ENCODE data around the gene SLC25A4. TPM values are rescaled to one million over a fixed set of nuclear protein-coding genes. Genes with fewer than 3 reads are reported as not detected.

Gene SLC25A4
- total RNA-seq, 2 experiments from 2014 or later = 4.1 TPM

DNA sequence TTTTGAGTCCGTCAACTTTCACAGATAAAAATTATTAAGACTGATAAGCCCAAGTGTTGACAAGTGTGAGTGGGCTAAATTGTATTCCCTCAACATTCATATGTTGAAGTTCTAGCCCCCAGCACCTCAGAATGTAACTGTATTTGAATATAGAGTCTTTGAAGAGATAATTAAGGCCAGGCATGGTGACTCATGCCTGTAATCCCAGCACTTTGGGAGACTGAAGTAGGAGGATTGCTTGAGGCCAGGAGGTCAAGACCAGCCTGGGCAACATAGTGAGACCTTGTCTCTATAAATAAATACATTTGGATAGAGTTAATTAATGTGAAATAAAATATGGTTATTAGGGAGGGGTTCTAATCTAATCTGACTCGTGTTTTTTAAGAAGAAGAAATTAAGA lies 29.7 kb upstream of the SLC25A4 start:
- no peaks in the 10 kb centered on the region for H3K9me3 Mint-ChIP-seq
- TF ChIP-seq, protein P1, sequence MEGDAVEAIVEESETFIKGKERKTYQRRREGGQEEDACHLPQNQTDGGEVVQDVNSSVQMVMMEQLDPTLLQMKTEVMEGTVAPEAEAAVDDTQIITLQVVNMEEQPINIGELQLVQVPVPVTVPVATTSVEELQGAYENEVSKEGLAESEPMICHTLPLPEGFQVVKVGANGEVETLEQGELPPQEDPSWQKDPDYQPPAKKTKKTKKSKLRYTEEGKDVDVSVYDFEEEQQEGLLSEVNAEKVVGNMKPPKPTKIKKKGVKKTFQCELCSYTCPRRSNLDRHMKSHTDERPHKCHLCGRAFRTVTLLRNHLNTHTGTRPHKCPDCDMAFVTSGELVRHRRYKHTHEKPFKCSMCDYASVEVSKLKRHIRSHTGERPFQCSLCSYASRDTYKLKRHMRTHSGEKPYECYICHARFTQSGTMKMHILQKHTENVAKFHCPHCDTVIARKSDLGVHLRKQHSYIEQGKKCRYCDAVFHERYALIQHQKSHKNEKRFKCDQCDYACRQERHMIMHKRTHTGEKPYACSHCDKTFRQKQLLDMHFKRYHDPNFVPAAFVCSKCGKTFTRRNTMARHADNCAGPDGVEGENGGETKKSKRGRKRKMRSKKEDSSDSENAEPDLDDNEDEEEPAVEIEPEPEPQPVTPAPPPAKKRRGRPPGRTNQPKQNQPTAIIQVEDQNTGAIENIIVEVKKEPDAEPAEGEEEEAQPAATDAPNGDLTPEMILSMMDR (IDR thresholded peaks at IDR 0.05) = no peak
- CTCF ChIA-PET = no interaction called here
- Histone ChIP-seq H3K36me3 (ENCODE audit: insufficient read depth, low read length) (no peaks in the 10 kb centered on the region), H3K4me1 (ENCODE audit: insufficient read depth, low read length) (no peaks in the 10 kb centered on the region), H3K9me3 (ENCODE audit: control insufficient read depth in 1 of 2, insufficient read depth in 1 of 2, low read length in 2 of 2) (no peaks in the 10 kb centered on the region), H3K27ac (ENCODE audit: low read depth in 1 of 2, low read length in 2 of 2) (no peak overlapping the region), H3K4me3 (ENCODE audit: low read length) (no peak overlapping the region), H3K27me3 (ENCODE audit: control insufficient read depth in 1 of 2, insufficient read depth in 2 of 2, low read length in 2 of 2) (peaks cover 0 to 4% of the 10 kb centered on the region in 2 experiments)
- H3K4me1 Mint-ChIP-seq (ENCODE audit: low read depth) = no peaks in the 10 kb centered on the region
- ATAC-seq (ENCODE audit: poor library complexity) (no peak), DNase-seq (no peak)
- H3K36me3 Mint-ChIP-seq (ENCODE audit: low read depth) = no peaks in the 10 kb centered on the region
- intact Hi-C loops (cut with DNase I, micrococcal nuclease) = no loop called here
- H3K4me3 Mint-ChIP-seq = no peak overlapping the region
- no peak overlapping the region for H3K27ac Mint-ChIP-seq
- POLR2A ChIA-PET = no interaction called here
- peaks cover 5% of the 10 kb centered on the region for H3K27me3 Mint-ChIP-seq

DNA sequence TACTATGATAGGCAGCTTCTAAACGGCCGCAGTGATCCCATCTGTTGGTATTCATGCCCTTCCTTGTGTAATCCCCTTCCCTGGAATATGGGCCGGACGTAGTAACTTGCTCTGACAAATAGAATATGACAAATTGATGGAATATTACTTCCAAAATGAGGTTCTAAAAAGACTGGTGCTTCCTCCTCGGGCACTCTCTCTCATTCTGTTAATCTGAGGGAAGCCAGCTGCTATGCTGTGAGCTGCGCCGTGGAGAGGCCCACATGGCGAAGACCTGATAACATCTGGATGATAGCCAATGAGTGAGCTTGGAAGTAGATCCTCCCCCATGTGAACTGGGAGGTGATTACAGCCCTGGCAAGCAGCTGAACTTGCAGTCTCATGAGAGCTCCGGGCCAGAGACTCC lies 27.2 kb upstream of the SLC25A4 start:
- H3K4me3 Mint-ChIP-seq = no peak overlapping the region
- Histone ChIP-seq H3K4me1 (ENCODE audit: insufficient read depth, low read length) (no peaks in the 10 kb centered on the region), H3K4me3 (ENCODE audit: low read length) (no peak overlapping the region), H3K27me3 (ENCODE audit: control insufficient read depth in 1 of 2, insufficient read depth in 2 of 2, low read length in 2 of 2) (peaks cover 0 to 4% of the 10 kb centered on the region in 2 experiments), H3K9me3 (ENCODE audit: control insufficient read depth in 1 of 2, insufficient read depth in 1 of 2, low read length in 2 of 2) (no peaks in the 10 kb centered on the region), H3K36me3 (ENCODE audit: insufficient read depth, low read length) (no peaks in the 10 kb centered on the region), H3K27ac (ENCODE audit: low read depth in 1 of 2, low read length in 2 of 2) (no peak overlapping the region)
- no peaks in the 10 kb centered on the region for H3K4me1 Mint-ChIP-seq (ENCODE audit: low read depth)
- H3K27me3 Mint-ChIP-seq = peaks cover 9% of the 10 kb centered on the region
- H3K27ac Mint-ChIP-seq = no peak overlapping the region
- POLR2A ChIA-PET = no interaction called here
- CTCF ChIA-PET = interaction anchor here (1.2 kb wide), 1 partner anchor 109 kb away, joined by 3 read pairs; no protein-coding TSS in a partner anchor
- H3K9me3 Mint-ChIP-seq = no peaks in the 10 kb centered on the region
- TF ChIP-seq, protein P1 (IDR thresholded peaks at IDR 0.05) = no peak
- H3K36me3 Mint-ChIP-seq (ENCODE audit: low read depth) = no peaks in the 10 kb centered on the region
- intact Hi-C loops (cut with DNase I, micrococcal nuclease) = no loop called here
- ATAC-seq (ENCODE audit: poor library complexity) = no peak
- DNase-seq = no peak

DNA sequence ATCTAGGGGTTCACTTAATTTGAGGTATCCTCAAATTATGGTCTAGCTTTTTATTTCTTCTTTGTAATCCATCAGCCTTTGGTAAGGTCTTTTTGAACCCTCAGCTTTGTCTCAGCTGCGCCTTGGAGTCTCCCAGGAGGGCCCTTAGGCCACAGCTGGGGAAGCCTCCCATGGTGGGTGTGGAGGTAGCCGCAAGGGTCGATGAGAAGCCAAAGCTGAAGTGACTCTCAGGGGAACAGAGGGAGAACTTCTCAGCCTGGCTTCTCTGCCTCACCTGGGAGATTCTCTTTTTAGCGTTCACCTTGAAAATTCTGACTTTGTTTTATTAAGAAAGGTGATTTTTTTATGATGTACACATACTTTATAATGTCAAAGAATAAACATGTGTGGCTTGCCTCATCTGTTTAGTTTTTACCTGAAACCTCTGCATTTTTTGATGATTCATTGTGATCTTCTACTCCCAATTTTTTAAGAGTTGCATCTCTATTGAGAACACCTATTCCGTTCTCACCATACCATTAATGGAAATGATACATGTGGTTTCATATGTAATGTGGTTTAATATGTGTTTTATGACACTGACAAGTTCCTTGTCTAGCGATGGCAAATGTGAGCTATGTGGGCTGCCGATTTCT lies 25.6 kb upstream of the SLC25A4 start:
- Mint-ChIP-seq H3K36me3 (ENCODE audit: low read depth) (no peaks in the 10 kb centered on the region), H3K4me1 (ENCODE audit: low read depth) (peaks cover under 1% of the 10 kb centered on the region), H3K27me3 (peaks cover 16% of the 10 kb centered on the region), H3K9me3 (no peaks in the 10 kb centered on the region), H3K27ac (no peak overlapping the region), H3K4me3 (no peak overlapping the region)
- DNase-seq (no peak), ATAC-seq (ENCODE audit: poor library complexity) (no peak)
- TF ChIP-seq, protein P1 (IDR thresholded peaks at IDR 0.05) = no peak
- no peak overlapping the region for H3K4me3 ChIP-seq (ENCODE audit: low read length)
- intact Hi-C loops (cut with DNase I, micrococcal nuclease) = no loop called here
- H3K27me3 ChIP-seq (ENCODE audit: control insufficient read depth in 1 of 2, insufficient read depth in 2 of 2, low read length in 2 of 2) = no peaks in the 10 kb centered on the region
- POLR2A ChIA-PET = no interaction called here
- H3K9me3 ChIP-seq (ENCODE audit: control insufficient read depth in 1 of 2, insufficient read depth in 1 of 2, low read length in 2 of 2) = no peaks in the 10 kb centered on the region
- CTCF ChIA-PET = no interaction called here
- H3K27ac ChIP-seq (ENCODE audit: low read depth in 1 of 2, low read length in 2 of 2) = no peak overlapping the region
- H3K36me3 ChIP-seq (ENCODE audit: insufficient read depth, low read length) = no peaks in the 10 kb centered on the region
- H3K4me1 ChIP-seq (ENCODE audit: insufficient read depth, low read length) = no peaks in the 10 kb centered on the region

Data from CD4-positive, alpha-beta T cell (primary cell).